ENCODE data around the gene HSPA9. TPM values are rescaled to one million over a fixed set of nuclear protein-coding genes. Genes with fewer than 3 reads are reported as not detected.
A peak's percentile ranks its signal among the peaks of the same experiment; 100 is the strongest.

Gene HSPA9
- 1,085 TPM for polyA plus RNA-seq (2012; ENCODE audit: insufficient read length, low read depth)

DNA sequence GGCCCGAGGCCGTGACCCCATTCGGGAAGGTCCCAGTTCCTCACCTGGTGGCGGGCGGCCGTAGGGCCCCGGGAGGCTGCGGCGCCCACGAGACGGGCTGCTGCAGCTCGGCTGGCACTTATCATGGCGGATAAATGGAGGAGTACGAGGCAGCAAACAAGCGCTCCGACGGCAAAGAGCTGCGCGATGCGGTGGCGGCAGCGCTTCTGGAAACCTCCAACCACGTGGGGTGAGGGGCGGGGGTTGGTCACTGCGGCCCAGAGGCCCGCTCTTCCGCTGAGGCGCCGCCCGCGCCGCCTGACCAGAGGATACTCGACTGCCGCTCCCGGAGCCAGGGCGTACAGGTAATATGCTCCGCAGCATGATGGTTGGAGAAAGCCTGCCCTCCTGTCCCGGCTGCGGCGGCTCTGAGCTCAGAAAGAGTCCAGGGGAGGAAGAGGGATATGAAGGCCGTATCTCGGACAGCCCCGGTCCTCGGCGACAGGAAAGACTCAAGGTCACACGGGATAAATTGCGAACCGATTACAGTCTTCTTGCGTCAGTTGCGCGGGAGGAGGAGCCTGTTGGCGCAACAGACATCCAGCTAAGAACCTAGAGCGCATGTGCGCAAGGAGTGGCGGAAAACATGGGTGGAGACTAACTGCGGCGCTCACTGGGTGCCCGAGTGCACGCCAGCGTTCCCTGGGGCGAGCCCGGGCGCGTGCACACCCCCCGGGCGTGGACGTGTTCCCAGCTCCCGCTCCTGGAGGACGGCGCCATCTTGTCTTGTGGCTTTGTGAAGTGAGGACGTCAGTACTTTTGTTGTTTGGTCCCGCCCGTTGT, at the start of gene HSPA9:
Gene HSPA9 (minus strand): TSS at position 208 of the 822 bp plus-strand sequence. CDS start 83 bp downstream, at position 125.
- TF ChIP-seq SIN3A (IDR thresholded peaks at IDR 0.05; ENCODE audit: borderline replicate concordance, insufficient read depth, low read length) (peak; percentile 90), FOXP2 (optimal IDR thresholded peaks at IDR 0.05; ENCODE audit: borderline replicate concordance, extremely low read depth, extremely low read length, insufficient read depth) (peak; percentile 87), POLR2AphosphoS5 (IDR thresholded peaks at IDR 0.05; ENCODE audit: low read depth, low read length) (peak; percentile 79), TAF1 (IDR thresholded peaks at IDR 0.05; ENCODE audit: borderline replicate concordance, insufficient read depth, low read length) (peak; percentile 84)
- TF ChIP-seq, protein P1, sequence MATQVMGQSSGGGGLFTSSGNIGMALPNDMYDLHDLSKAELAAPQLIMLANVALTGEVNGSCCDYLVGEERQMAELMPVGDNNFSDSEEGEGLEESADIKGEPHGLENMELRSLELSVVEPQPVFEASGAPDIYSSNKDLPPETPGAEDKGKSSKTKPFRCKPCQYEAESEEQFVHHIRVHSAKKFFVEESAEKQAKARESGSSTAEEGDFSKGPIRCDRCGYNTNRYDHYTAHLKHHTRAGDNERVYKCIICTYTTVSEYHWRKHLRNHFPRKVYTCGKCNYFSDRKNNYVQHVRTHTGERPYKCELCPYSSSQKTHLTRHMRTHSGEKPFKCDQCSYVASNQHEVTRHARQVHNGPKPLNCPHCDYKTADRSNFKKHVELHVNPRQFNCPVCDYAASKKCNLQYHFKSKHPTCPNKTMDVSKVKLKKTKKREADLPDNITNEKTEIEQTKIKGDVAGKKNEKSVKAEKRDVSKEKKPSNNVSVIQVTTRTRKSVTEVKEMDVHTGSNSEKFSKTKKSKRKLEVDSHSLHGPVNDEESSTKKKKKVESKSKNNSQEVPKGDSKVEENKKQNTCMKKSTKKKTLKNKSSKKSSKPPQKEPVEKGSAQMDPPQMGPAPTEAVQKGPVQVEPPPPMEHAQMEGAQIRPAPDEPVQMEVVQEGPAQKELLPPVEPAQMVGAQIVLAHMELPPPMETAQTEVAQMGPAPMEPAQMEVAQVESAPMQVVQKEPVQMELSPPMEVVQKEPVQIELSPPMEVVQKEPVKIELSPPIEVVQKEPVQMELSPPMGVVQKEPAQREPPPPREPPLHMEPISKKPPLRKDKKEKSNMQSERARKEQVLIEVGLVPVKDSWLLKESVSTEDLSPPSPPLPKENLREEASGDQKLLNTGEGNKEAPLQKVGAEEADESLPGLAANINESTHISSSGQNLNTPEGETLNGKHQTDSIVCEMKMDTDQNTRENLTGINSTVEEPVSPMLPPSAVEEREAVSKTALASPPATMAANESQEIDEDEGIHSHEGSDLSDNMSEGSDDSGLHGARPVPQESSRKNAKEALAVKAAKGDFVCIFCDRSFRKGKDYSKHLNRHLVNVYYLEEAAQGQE (IDR thresholded peaks at IDR 0.05; ENCODE audit: insufficient read depth in 1 of 2, low read depth in 2 of 2, low read length in 2 of 2), result 0 out of 4 replicates have a peak, but pooled peaks have one; percentile 39 to 44

DNA sequence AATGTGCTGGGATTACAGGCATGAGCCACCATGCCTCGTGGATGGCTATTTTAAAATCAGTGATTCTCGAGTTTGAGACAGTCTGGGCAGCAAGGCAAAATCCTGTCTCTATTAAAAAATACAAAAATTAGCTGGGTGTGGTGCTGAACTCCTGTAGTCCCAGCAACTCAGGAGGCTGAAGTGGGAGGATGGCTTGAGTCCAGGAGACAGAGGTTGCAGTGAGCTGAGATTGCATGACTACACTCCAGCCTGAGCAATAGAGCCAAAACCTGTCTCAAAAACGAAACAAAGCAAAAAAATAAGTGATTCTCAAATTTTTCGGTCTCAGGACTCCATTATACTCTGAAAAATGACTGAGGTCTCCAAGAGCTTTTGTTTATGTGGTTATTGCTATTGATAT, 47.9 kb upstream of the HSPA9 start:
- TF ChIP-seq SIN3A (IDR thresholded peaks at IDR 0.05; ENCODE audit: borderline replicate concordance, insufficient read depth, low read length) (no peak), POLR2AphosphoS5 (IDR thresholded peaks at IDR 0.05; ENCODE audit: low read depth, low read length) (no peak)
- TF ChIP-seq, protein P1 (IDR thresholded peaks at IDR 0.05; ENCODE audit: insufficient read depth in 1 of 2, low read depth in 2 of 2, low read length in 2 of 2), result no peak

DNA sequence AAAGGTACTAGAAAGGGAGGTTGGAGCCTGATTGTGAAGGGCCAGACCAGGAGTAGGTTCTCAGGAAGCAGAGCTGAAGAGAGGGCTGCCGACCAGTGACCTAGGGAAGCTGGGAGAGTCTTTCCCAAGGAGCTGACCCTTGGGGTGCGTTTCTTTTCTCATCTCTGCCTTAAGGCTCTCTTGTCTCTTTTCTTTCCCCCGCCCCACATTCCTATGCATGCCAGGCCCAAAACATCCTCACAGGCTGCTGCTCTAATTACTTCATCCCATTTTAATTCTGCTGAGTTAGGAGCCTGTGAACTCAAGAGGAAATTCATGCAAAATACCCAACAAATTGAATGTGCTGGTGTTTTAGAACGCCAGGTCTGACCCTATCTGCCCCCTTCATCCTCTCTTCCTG, 46.9 kb upstream of the HSPA9 start:
- TF ChIP-seq, protein P1 (IDR thresholded peaks at IDR 0.05; ENCODE audit: insufficient read depth in 1 of 2, low read depth in 2 of 2, low read length in 2 of 2), result no peak
- TF ChIP-seq SIN3A (IDR thresholded peaks at IDR 0.05; ENCODE audit: borderline replicate concordance, insufficient read depth, low read length) (no peak), FOXP2 (optimal IDR thresholded peaks at IDR 0.05; ENCODE audit: borderline replicate concordance, extremely low read depth, extremely low read length, insufficient read depth) (no peak), POLR2AphosphoS5 (IDR thresholded peaks at IDR 0.05; ENCODE audit: low read depth, low read length) (no peak), TAF1 (IDR thresholded peaks at IDR 0.05; ENCODE audit: borderline replicate concordance, insufficient read depth, low read length) (no peak)

DNA sequence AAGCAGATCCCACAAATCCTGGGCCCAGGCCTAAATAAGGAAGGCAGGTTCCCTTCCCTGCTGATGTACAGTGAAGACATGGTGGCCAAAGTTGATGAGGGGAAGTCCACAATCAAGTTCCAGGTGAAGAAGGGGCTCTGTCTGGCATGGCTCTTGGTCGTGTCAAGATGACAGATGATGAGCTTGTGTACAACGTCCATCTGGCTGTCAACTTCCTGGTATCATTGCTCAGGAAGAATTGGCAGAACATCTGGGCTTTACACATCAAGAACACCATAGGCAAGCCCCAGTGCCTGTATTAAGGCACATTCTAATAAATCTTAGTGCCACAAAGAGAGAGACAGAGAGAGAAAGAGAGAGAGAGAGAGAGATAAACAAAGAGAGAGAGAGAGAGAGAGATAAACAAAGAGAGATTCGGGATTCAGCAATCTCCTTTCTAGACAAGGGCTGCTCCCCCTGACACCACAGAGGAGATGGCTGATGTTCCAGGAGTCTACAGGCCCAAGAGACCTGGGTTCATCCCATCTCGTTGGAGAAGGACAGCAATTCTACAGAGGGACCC, 45.5 kb upstream of the HSPA9 start:
- no peak for TF ChIP-seq POLR2AphosphoS5 (IDR thresholded peaks at IDR 0.05; ENCODE audit: low read depth, low read length)
- no peak for TF ChIP-seq SIN3A (IDR thresholded peaks at IDR 0.05; ENCODE audit: borderline replicate concordance, insufficient read depth, low read length)

DNA sequence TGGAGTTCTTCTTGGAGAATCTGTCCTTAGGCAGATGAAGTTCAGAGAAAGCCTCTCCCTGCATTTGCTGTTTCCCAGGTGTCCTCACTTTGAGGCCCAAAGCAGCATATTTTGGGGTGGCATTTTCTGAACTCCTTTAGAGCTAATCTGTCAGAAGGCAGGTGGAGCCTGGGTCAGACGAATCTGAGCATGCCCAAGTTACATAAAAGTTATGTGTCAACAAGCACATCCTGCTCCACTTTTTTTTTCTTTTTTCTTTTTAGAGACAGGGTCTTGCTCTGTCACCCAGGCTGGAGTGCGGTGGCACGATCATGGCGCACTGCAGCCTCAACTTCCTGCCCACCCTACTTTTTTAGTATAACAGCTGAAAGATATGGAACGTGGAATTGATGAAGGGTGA, 41.3 kb upstream of the HSPA9 start:
- no peak for TF ChIP-seq POLR2AphosphoS5 (IDR thresholded peaks at IDR 0.05; ENCODE audit: low read depth, low read length)
- TF ChIP-seq FOXP2 (optimal IDR thresholded peaks at IDR 0.05; ENCODE audit: borderline replicate concordance, extremely low read depth, extremely low read length, insufficient read depth), result no peak
- TF ChIP-seq, protein P1 (IDR thresholded peaks at IDR 0.05; ENCODE audit: insufficient read depth in 1 of 2, low read depth in 2 of 2, low read length in 2 of 2), result no peak
- TF ChIP-seq SIN3A (IDR thresholded peaks at IDR 0.05; ENCODE audit: borderline replicate concordance, insufficient read depth, low read length), result no peak
- no peak for TF ChIP-seq TAF1 (IDR thresholded peaks at IDR 0.05; ENCODE audit: borderline replicate concordance, insufficient read depth, low read length)
